PC-9 (cell line): ENCODE measurements around the gene DSCAM. TPM values are rescaled to one million over a fixed set of nuclear protein-coding genes. Genes with fewer than 3 reads are reported as not detected.

Experiments used
- BruUV-seq: library from RNA; stranded (reverse); fragments of 400-500 nt; replicated peaks from 2 replicates; lab custom pipeline; 2021; lab: Mats Ljungman, UMichigan
- CTCF ChIA-PET: fragments of 300-600 bp; sonication (Branson Sonifier 250); formaldehyde crosslinking; loops from one replicate; lab custom pipeline; 2022; ENCODE audit warnings: antibody characterized with exemption; lab: Charles Lee
- POLR2A ChIA-PET: fragments of 300-600 bp; sonication (Branson Sonifier 250); formaldehyde crosslinking; loops from one replicate; lab custom pipeline; 2022; ENCODE audit warnings: antibody characterized with exemption; ENCODE audit not compliant: unreplicated experiment; lab: Charles Lee
- DNase-seq, 2 experiments: peaks; one replicate each; pipeline versions ENCODE4 v3.0.0 to v3.0.0-alpha.2; 2015 to 2022; ENCODE audit warnings: mixed read lengths in 1 of 2
- H2AFZ ChIP-seq: fragments of 200-600 bp; sonication (generic); 2 replicates; pipeline ENCODE4 v1.8.1; 2017; ENCODE audit warnings: antibody characterized with exemption
- H3F3A ChIP-seq: fragments of 200-600 bp; sonication (generic); 2 replicates; pipeline ENCODE4 v1.8.1; 2017; ENCODE audit warnings: antibody characterized with exemption, mild to moderate bottlenecking, low read depth; ENCODE audit not compliant: insufficient read depth
- H3K27ac ChIP-seq: fragments of 200-600 bp; sonication (generic); 2 replicates; pipeline ENCODE4 v1.6.1; 2016; ENCODE audit warnings: mixed run types
- H3K27me3 ChIP-seq: fragments of 200-600 bp; sonication (generic); 2 replicates; pipeline ENCODE4 v1.6.1; 2016; ENCODE audit warnings: low read depth, mixed run types; ENCODE audit not compliant: insufficient read depth
- H3K36me3 ChIP-seq: fragments of 200-600 bp; sonication (generic); 2 replicates; pipeline ENCODE4 v1.6.1; 2016; ENCODE audit warnings: low read depth, mixed run types
- H3K4me1 ChIP-seq: fragments of 200-600 bp; sonication (generic); replicated peaks from 2 replicates; pipeline ENCODE4 v1.6.1; 2016; ENCODE audit warnings: mixed run types; ENCODE audit not compliant: insufficient read depth
- H3K4me2 ChIP-seq: fragments of 200-600 bp; sonication (generic); 2 replicates; pipeline ENCODE4 v1.6.1; 2017; ENCODE audit warnings: mixed run types
- H3K4me3 ChIP-seq: fragments of 200-600 bp; sonication (generic); 2 replicates; pipeline ENCODE4 v1.6.1; 2016; ENCODE audit warnings: mixed run types
- H3K79me2 ChIP-seq: fragments of 200-600 bp; sonication (generic); 2 replicates; pipeline ENCODE4 v1.6.1; 2017; ENCODE audit warnings: low read depth, mixed run types
- H3K9me2 ChIP-seq: fragments of 200-600 bp; sonication (generic); 2 replicates; pipeline ENCODE4 v1.8.1; 2017; ENCODE audit warnings: mild to moderate bottlenecking; ENCODE audit not compliant: insufficient read depth
- H3K9me3 ChIP-seq: fragments of 200-600 bp; sonication (generic); 2 replicates; pipeline ENCODE4 v1.8.1; 2016; ENCODE audit warnings: low read depth; ENCODE audit not compliant: insufficient read depth
- H4K20me1 ChIP-seq: fragments of 200-600 bp; sonication (generic); 2 replicates; pipeline ENCODE4 v1.8.1; 2017; ENCODE audit not compliant: insufficient read depth
- CTCF ChIP-seq: fragments of 200-600 bp; sonication (generic); conservative IDR thresholded peaks from 2 replicates; pipeline ENCODE4 v1.6.1; 2017; ENCODE audit warnings: mixed run types, antibody characterized with exemption, mild to moderate bottlenecking, moderate library complexity
- EZH2 ChIP-seq: fragments of 200-600 bp; sonication (generic); IDR thresholded peaks from 2 replicates; pipeline ENCODE4 v1.8.0; 2017; ENCODE audit warnings: antibody characterized with exemption, low read depth
- intact Hi-C: fragments of 100-400 bp; cut with micrococcal nuclease; formaldehyde crosslinking; loops from one replicate; pipeline ENCODE4 v1.10.0; 2022; ENCODE audit not compliant: unreplicated experiment
- total RNA-seq: library from RNA; stranded (reverse); gene quantifications from 2 replicates; pipeline ENCODE4 v1.2.3, GENCODE V29; 2021

DSCAM gene
- total RNA-seq, 1 experiment from 2014 or later: not detected

GRCh38 chr21:40179166-40179565, 667.8 kb downstream of the DSCAM start:
- Histone ChIP-seq H3K4me3 (no peak overlapping the region), H3K9me2 (no peaks in the 10 kb centered on the region), H3K79me2 (no peaks in the 10 kb centered on the region), H3F3A (no peaks in the 10 kb centered on the region), H3K36me3 (no peaks in the 10 kb centered on the region), H3K4me1 (no peaks in the 10 kb centered on the region), H3K4me2 (no peak overlapping the region), H3K9me3 (no peaks in the 10 kb centered on the region), H2AFZ (no peak overlapping the region), H3K27ac (no peak overlapping the region), H3K27me3 (no peaks in the 10 kb centered on the region), H4K20me1 (no peaks in the 10 kb centered on the region)
- CTCF ChIA-PET: no interaction called here
- TF ChIP-seq CTCF (no peak), EZH2 (no peak)
- intact Hi-C loops: no loop called here
- POLR2A ChIA-PET: no interaction called here
- no TSS peak for BruUV-seq
- no peak for DNase-seq

- Histone ChIP-seq H3K27ac (no peak overlapping the region), H3K79me2 (no peaks in the 10 kb centered on the region), H3K4me3 (no peak overlapping the region), H3K9me2 (no peaks in the 10 kb centered on the region), H3K27me3 (no peaks in the 10 kb centered on the region), H3K36me3 (no peaks in the 10 kb centered on the region), H3K4me2 (no peak overlapping the region), H3F3A (no peaks in the 10 kb centered on the region), H3K4me1 (no peaks in the 10 kb centered on the region), H3K9me3 (no peaks in the 10 kb centered on the region), H4K20me1 (no peaks in the 10 kb centered on the region), H2AFZ (no peak overlapping the region)
- DNase-seq: no peak
- POLR2A ChIA-PET: no interaction called here
- TF ChIP-seq CTCF (no peak), EZH2 (no peak)
- no TSS peak for BruUV-seq
- CTCF ChIA-PET: no interaction called here
- intact Hi-C loops: no loop called here
Measured at GRCh38 chr21:40178726-40179125, 668.2 kb downstream of the DSCAM start.

- Histone ChIP-seq H3K4me2 (no peak overlapping the region), H3K4me3 (no peak overlapping the region), H3K36me3 (no peaks in the 10 kb centered on the region), H4K20me1 (no peaks in the 10 kb centered on the region), H3K27ac (no peak overlapping the region), H3K9me3 (no peaks in the 10 kb centered on the region), H3F3A (no peaks in the 10 kb centered on the region), H3K79me2 (no peaks in the 10 kb centered on the region), H3K9me2 (no peaks in the 10 kb centered on the region), H3K4me1 (no peaks in the 10 kb centered on the region), H3K27me3 (no peaks in the 10 kb centered on the region), H2AFZ (no peak overlapping the region)
- CTCF ChIA-PET: no interaction called here
- DNase-seq: no peak
- TF ChIP-seq EZH2 (no peak), CTCF (no peak)
- POLR2A ChIA-PET: no interaction called here
- intact Hi-C loops: no loop called here
- no TSS peak for BruUV-seq
Measured at GRCh38 chr21:40177979-40178378, 669.0 kb downstream of the DSCAM start.
